GM06990 (cell line): ENCODE data around the gene PDS5A.
"Not testable (repeated sequence)": the region's sequence is repeated elsewhere in the genome, so short reads cannot be mapped to it uniquely, and the experiment has no call there.

Experiments used
- DNase-seq: peaks from one replicate; pipeline ENCODE4 v3.0.0-alpha.2; 2011; ENCODE audit not compliant: insufficient read length; ENCODE audit errors: extremely low read depth
- H3K27me3 ChIP-seq: replicated peaks from 2 replicates; pipeline ENCODE4 v1.6.0; 2011; ENCODE audit warnings: low read length; ENCODE audit not compliant: control insufficient read depth, insufficient read depth
- H3K36me3 ChIP-seq: 2 replicates; pipeline ENCODE4 v1.5.1; 2011; ENCODE audit warnings: low read length; ENCODE audit not compliant: control insufficient read depth, insufficient read depth
- H3K4me3 ChIP-seq: replicated peaks from 2 replicates; pipeline ENCODE4 v1.5.1; 2011; ENCODE audit warnings: low read depth, mild to moderate bottlenecking, control low read depth, low read length
- TF ChIP-seq, protein P1 (sequence below): IDR thresholded peaks from 2 replicates; pipeline ENCODE4 v1.5.1; 2011; ENCODE audit warnings: low read length, control low read depth, mild to moderate bottlenecking, inconsistent platforms; ENCODE audit not compliant: insufficient read depth, poor library complexity, severe bottlenecking

Gene PDS5A

DNA sequence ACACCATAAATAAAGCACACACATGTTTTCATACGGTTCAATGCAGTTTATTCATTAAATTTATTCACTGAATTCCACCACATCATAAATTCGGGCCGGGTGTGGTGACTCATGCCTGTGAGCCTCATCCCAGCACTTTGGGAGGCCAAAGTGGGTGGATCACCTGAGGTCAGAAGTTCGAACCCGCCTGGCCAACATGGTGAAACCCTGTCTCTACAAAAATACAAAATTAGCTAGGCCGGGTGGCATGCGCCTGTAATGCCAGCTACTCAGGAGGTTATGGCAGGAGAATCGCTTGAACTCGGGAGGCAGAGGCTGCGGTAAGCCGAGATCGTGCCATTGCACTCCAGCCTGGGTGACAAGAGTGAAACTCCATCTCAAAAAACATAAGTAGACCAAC is 131.6 kb downstream of the PDS5A start:
- no peak for DNase-seq
- Histone ChIP-seq H3K4me3 (no peak overlapping the region), H3K36me3 (no peaks in the 10 kb centered on the region; the same call in none of the 2 replicates), H3K27me3 (no peaks in the 10 kb centered on the region)
- TF ChIP-seq, protein P1, sequence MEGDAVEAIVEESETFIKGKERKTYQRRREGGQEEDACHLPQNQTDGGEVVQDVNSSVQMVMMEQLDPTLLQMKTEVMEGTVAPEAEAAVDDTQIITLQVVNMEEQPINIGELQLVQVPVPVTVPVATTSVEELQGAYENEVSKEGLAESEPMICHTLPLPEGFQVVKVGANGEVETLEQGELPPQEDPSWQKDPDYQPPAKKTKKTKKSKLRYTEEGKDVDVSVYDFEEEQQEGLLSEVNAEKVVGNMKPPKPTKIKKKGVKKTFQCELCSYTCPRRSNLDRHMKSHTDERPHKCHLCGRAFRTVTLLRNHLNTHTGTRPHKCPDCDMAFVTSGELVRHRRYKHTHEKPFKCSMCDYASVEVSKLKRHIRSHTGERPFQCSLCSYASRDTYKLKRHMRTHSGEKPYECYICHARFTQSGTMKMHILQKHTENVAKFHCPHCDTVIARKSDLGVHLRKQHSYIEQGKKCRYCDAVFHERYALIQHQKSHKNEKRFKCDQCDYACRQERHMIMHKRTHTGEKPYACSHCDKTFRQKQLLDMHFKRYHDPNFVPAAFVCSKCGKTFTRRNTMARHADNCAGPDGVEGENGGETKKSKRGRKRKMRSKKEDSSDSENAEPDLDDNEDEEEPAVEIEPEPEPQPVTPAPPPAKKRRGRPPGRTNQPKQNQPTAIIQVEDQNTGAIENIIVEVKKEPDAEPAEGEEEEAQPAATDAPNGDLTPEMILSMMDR = no peak

DNA sequence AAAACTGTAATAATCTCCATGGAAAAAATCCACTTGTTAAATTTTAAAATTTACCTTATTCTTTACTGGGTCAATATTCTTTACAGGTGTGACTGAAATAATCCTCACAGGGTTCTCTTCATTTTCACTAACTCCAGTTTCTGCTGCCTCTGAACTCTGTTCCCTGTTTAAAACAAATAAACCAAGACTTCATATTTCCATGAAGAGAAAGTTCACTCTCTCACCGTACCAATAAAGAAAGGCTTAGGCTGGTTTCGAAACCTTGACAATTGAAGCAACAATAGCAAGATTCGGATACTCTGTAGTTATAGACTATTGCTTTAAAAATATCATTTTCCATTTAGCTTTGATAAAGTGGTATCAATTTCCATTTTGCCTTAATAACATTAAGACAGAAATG is 135.8 kb downstream of the PDS5A start:
- H3K36me3 ChIP-seq = peaks cover 7% of the 10 kb centered on the region
- TF ChIP-seq, protein P1 = no peak
- no peak for DNase-seq

DNA sequence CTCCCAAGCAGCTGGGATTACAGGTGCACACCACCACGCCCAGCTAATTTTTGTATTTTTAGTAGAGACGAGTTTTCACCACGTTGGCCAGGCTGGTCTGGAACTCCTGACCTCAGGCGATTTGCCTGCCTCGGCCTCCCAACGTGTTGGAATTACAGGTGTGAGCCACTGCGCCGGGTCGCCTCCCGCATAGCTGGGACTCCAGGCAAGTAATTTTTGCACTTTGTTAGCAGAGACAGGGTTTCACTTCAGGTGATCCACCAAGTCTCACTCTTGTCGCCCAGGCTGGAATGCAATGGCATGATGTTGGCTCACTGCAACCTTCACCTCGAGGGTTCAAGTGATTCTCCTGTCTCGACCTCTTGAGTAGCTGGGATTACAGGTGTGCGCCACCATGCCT is 137.2 kb downstream of the PDS5A start:
- not testable (repeated sequence) for H3K4me3 ChIP-seq, H3K36me3 ChIP-seq, H3K27me3 ChIP-seq, DNase-seq

More for the DNA sequence above, 135.8 kb downstream of the PDS5A start:
- no peak overlapping the region for H3K4me3 ChIP-seq
- H3K27me3 ChIP-seq = no peaks in the 10 kb centered on the region

DNA sequence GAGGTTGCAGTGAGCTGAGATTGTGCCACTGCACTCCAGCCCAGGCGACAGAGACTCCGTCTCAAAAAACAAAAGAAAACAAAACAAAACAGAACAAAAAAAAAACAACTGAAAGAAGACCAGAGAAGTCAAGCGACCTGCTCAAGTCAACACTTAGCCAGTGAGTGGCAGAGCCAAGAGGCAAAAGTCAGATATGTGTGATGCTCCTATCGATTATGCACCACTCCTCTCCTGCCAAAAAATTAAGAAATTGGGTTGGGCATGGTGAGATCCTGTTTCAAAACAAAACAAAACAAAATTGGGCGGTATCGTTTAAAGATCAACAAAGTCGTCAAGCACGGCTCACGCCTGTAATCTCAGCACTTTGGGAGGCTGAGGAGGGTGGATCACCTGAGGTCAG is 137.7 kb downstream of the PDS5A start:
- TF ChIP-seq, protein P1 = no peak
- no peak for DNase-seq
- Histone ChIP-seq H3K27me3 (no peaks in the 10 kb centered on the region), H3K36me3 (peaks cover 7% of the 10 kb centered on the region), H3K4me3 (no peak overlapping the region)

GRCh38 chr4:39838431-39838830 is 139.3 kb downstream of the PDS5A start:
- DNase-seq, H3K27me3 ChIP-seq, H3K4me3 ChIP-seq, H3K36me3 ChIP-seq: not testable (repeated sequence)

GRCh38 chr4:39834269-39834668 is 143.4 kb downstream of the PDS5A start:
- no peak for DNase-seq
- Histone ChIP-seq H3K4me3 (no peak overlapping the region), H3K27me3 (no peaks in the 10 kb centered on the region), H3K36me3 (peaks cover 8% of the 10 kb centered on the region)
- TF ChIP-seq, protein P1 = no peak

DNA sequence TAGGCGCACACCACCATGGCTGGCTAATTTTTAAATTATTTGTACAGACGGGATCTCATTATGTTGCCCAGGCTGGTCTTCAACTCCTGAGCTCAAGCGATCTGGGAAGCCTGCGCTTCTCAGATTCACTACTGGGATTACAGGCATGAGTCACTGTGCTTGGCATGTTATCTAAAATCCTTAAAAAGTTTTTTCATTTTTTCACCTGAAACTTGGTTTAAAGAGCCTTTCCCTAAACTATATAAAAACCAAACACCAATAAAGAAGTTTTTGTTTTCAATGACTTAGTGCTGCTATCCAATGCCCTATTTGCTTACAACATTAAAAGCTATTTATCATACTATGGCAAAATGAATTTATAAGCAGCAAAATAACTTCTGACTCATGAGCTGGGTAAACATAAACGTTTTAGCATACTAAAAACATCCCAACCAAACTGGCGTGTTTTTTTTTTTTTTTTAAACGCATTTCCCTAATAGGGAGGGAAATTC is 151.9 kb downstream of the PDS5A start:
- no peak for DNase-seq
- no peaks in the 10 kb centered on the region for H3K27me3 ChIP-seq
- H3K36me3 ChIP-seq = peaks cover 2% of the 10 kb centered on the region
- TF ChIP-seq, protein P1 = no peak
- H3K4me3 ChIP-seq = no peak overlapping the region
